H54 (cell line): ENCODE data around the gene GPR149.

Source experiments
- DNase-seq: peaks from one replicate; pipeline ENCODE4 v3.0.0; 2011; ENCODE audit warnings: low spot score, mixed read lengths; ENCODE audit not compliant: insufficient read length
- FAIRE-seq: peaks from 3 replicates; lab custom pipeline; 2011; peaks lifted over from hg19 to GRCh38; lab: Jason Lieb, UNC
- POLR2A ChIP-seq: IDR thresholded peaks from 2 replicates; pipeline ENCODE4 v1.6.1; 2011; ENCODE audit warnings: low read depth, mild to moderate bottlenecking, low read length

The GPR149 gene

DNA sequence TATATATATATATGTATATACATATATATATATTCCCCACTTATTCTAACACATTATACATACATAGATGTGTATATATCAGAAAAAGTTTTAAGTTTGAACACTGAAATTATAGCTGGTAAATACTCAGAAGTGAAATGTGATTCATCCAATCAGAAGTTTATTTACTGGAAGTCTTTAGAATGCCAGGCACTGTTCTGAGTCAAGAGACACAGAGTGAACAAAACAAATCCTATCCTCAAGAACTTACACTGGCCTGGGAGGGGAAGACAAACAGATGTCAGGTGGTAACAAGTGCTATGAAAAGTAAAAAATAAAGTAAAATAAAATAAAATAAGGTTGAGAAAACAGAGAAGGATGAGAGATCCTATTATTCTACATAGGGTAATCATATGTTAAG, 119.2 kb downstream of the GPR149 start:
- no peak for TF ChIP-seq POLR2A
- DNase-seq (no peak), FAIRE-seq (no peak)

DNA sequence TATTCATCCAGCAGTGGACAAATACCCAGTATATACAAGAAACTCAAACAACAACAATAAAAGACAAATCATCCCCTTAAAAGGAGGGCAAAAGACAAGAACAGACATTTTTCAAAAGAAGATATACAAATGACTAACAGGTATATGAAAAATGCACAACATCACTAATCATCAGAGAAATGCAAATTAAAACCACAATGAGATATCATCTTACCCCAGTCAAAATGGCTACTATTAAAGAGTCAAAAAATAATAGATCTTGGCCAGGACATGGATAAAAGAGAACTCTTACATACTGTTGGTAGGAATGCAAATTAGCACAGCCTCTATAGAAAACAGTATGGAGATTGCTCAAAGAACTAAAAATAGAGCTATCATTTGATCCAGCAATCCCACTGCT, 122.6 kb downstream of the GPR149 start:
- DNase-seq: no peak
- no peak for FAIRE-seq
- TF ChIP-seq POLR2A: no peak

DNA sequence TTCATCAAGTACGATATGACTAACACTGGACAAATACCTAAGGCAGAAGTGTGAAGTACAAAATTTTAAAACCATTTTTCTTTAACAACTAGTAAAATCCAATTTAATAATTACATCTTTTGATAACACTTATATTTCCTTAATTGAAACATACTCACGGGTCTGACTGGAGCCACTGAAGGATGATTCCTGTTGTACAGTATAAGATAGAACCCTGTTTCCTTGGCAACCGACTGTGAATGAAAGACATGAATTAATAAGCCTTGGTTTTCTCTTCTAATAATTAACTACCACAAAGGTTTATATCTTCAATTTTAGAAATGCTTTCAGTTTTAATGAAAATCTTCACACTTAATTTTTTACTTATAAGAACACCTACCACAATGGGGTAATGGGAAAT, 125.1 kb downstream of the GPR149 start:
- no peak for TF ChIP-seq POLR2A
- DNase-seq (no peak), FAIRE-seq (no peak)

DNA sequence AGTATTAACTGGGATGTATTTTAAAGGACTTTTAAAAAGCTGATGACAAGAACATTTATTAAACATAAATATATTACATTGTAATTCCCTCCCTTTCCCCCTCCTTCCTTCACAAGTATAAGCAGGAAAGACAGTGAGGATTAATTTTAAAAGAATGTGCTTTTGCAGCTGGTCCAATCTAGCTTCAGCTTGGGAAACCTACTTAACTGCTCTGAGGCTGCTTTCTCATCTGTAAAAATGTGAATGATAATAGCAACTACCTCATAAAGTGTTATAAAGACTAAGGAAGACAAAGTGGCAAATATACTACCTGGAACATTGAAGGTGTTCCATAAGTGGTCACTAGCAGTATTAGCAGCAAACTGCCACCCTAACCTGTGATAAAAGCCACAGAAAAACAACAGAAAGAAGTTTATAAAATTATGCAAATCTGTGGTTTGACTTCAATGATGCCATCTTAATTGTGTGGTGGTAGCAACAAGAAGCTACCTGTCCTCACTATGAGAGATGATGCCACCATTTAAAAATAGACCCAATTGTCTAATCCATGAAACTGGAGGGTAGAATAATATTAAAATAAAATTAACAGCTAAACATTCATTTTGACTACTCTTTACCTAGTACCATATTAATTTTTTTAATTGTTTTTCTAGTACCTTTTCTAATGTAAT, 125.7 kb downstream of the GPR149 start:
- FAIRE-seq (peak; percentile 36), DNase-seq (no peak)
- TF ChIP-seq POLR2A: no peak

DNA sequence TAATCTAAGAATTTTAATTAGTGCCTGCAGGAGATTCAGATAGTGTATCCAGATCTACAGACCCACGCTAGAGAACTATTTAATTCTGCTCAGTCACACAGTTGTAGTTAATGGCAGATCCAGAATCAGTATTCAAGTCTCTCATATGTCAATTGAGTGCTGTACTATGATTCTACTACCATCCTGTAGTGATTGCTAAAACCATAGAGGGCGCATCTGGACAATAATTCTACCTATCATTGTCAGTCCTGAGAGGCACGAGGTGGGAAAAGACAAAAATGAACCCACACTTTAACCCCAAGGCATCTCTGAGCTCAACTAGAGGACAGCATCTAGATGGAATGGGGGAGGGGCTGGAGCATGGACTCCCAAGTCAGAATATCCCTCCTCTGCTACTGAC, 128.4 kb downstream of the GPR149 start:
- TF ChIP-seq POLR2A: no peak
- FAIRE-seq (no peak), DNase-seq (no peak)

DNA sequence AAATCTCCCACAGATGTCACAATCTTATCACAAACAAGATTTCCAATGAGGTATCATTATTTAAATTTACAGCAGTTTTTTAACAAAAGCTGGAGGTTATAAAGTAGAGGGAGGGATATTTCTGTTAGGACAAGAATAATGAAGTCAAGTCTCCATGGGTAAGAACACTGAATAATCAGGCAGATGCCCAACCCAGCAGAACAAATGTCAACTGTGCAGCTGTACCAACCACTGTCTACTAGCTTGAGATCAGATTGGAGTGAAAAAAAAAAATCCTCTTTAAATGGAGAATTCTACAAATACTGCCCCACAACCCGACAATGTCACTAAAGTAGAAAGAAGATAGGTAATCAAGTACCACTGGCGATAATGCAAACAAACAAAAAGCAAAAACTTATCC, 136.0 kb downstream of the GPR149 start:
- no peak for TF ChIP-seq POLR2A
- FAIRE-seq: no peak

DNA sequence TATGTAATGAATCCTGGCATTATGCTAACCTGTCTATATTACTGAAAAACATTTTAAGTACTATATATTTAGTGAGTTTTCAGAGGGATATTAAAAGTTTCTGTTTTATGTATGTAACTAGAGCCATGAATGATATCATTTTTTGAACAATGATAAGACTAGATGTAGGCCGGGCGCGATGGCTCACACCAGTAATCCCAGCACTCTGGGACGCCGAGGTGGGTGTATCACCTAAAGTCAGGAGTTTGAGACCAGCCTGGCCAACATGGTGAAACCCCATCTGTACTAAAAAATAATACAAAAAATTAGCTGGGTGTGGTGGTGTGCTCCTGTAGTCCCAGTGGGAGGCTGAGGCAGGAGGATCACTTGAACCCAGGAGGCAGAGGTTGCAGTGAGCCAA, 139.8 kb downstream of the GPR149 start:
- DNase-seq: no peak
- TF ChIP-seq POLR2A: no peak
- FAIRE-seq: no peak

More for the DNA sequence above, 136.0 kb downstream of the GPR149 start:
- no peak for DNase-seq
